GM18861 (cell line): ENCODE data around the gene VPS50.
"Not testable (repeated sequence)": the region's sequence is repeated elsewhere in the genome, so short reads cannot be mapped to it uniquely, and the experiment has no call there.

ENCODE experiments used
- ATAC-seq: cut with Tn5 transposase; IDR thresholded peaks from one replicate; pipeline ENCODE4 v1.9.1; 2021; ENCODE audit not compliant: unreplicated experiment

The VPS50 gene

DNA sequence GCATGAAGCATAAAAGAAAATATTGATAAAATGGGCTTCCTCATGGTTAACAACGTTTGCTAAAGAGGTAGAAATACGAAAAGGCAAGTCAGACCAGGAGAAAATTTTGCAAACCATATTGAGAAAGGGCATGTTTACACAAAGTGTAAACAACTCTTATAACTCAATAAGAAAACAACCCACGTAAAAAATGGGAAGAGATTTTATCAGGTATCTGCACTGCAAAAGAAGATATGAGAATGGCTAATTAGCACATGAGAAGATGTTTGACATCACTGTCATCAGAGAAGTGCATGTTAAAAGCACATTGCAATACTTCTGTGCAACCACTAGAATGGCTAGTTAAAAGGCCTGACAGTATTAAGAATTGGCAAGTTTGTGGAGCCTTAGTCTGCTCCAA lies 99.5 kb downstream of the VPS50 start:
- no peak for ATAC-seq

DNA sequence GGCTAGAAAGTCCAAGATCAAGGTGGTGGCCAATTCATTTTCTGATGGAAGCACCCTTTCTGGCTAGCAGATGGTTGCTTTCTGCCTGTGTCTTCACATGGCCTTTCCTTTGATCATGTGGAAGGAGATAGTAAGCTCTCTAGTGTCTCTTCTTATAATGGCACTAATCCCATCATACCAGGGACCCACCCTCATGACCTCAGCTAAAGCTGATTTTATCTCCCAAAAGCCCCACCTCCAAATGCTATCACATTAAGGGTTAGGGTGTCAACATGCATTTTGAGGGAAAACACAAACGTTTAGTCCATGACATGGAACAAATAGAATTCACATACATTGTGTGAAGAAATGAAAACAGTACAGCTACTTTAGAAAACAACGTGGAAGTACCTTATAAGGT lies 100.0 kb downstream of the VPS50 start:
- no peak for ATAC-seq

DNA sequence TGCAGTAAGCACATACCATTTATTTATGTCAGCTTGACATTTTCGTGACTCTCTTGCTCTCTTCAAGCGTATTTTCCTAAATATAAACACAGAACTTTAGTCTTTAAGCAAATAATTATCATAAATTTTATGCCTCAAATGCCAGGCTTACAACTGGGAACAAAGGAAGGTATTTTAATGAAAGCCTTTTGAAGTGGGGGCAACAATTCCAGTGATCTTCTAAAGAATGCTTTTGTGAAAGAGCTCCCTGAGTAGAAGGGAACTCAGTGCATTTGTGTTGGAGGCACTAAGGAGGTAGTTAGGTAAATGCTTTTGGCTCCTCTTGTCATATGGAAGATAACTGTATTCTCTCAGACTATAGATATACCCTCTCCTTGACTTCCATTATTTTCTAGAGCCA lies 104.9 kb downstream of the VPS50 start:
- ATAC-seq = no peak

DNA sequence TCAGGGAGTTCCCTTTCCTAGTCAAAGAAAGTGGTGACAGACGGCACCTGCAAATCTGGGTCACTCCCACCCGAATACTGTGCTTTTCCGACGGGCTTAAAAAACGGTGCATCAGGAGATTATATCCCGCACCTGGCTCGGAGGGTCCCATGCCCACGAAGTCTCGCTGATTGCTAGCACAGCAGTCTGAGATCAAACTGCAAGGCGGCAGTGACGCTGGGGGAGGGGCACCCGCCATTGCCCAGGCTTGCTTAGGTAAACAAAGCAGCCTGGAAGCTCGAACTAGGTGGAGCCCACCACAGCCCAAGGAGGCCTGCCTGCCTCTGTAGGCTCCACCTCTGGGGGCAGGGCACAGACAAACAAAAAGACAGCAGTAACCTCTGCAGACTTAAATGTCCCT lies 110.0 kb downstream of the VPS50 start:
- not testable (repeated sequence) for ATAC-seq

DNA sequence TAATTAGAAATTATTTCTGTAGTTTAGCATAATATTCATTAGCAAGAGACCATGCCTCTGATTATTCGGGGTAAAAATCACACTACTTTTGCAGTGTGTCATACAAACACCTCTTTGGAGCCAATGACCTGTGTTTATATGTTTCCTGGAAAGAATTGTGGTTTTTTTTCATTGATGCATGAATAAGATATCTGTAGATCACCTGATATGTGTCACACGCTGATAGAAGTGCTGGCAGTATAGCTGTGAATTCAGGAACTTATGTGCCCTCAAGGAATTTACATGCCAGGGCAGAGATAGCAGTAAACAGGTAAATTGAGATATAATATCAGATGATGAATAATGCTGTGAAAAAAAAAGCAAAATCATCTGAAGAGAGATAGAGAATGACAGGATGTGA lies 118.2 kb downstream of the VPS50 start:
- no peak for ATAC-seq

DNA sequence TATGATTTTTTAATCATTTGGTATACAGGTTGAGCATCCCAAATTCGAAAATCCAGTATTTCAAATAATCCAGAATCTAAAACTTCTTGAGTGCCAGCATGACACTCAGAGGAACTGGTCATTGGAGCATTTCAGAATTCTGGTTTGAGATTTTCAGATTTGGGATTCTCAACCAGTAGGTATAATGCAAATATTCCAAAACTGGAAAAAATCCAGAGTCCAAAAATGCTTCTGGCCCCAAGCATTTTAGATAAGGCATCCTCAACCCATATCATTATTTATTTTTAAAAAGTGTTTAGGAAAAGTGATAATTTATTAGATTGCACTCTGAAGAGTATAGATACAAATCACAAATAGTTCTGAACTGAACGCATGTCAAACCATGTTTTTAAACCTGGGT lies 120.7 kb downstream of the VPS50 start:
- no peak for ATAC-seq

DNA sequence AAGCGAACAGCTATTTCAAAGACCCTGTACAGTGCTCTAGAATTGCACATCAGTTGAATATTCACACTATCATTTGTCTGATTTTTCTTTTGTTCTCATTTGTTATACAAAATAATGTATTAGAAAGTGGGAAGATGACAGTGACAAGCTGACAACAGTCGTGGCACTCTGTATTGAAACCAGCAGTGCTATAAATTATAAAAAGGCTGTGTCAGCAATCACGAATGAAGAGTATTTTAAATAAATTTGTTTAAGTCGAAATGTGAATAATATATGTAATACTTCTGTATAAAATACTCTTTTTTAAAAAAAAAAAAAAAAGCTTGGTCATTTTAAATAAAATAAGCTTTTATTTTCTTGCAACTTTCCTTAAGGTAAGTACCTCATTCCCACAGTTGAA lies 122.6 kb downstream of the VPS50 start:
- no peak for ATAC-seq

DNA sequence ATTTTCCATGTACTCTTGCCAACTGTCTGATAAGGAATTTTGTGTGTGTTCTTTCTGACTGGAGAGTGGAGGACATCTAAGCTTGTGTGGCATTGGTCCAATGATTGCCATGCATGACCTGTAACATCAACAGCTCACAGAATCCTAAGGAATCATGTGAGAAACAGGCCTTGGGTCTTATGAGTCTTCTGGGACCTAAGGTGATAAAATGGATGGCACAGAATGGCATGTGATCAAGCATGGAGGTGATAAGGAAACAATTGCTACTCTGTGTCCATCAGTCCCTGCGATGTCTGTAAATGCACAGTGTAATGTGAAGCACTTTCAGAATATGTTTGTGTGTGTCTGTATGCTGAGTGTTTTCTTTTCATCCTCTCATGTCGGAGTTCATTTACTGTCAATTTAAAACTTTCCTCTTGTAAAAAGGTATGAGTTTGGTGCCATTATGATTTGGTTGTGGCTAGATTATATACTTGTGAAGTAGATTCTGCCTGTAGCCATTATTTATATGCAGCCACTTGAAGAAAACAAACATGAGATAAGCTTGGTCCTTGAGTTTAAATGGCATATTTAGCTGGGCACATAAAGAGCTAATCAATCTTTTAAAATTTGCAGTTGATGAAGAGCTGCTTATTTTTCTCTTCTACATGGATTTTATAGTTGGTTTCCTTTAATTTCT lies 127.5 kb downstream of the VPS50 start:
- no peak for ATAC-seq

DNA sequence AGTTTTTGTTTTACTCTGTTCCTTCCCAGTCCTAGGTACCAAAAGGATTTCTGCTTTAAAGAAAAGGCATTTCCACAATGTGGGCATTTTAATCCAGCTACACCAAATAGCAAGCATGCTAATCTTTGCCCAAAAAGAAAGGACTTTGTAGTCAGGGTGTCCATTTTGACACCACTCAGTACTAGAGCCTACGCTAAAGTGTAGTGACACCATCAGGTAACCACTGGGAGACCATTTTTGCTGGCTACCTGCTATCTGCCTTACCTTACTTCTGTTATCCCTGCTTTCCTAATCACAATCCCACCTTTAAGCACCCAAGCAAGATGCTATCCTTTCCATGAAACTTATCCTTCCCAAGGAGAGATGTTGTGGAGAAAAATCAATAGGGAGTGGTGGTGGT lies 129.7 kb downstream of the VPS50 start:
- no peak for ATAC-seq

DNA sequence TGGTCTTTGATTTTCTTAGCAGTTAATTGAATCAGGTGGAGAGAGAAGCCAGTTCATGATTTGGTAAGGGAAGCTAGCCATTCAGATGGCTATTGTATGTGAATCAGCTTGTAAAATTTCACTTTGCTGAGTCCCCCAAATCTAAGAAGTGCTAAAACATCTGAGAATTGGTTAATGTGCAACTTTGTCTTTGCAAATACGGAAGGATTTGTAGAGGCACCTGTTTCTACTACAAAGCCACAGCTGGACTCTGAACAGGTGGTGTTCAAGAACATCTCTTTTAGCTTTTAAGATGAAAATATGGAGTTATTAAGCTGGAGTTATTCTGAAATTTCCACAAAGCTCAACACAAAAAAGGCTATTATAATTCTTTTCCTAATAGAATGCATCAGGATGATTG lies 132.6 kb downstream of the VPS50 start:
- no peak for ATAC-seq

DNA sequence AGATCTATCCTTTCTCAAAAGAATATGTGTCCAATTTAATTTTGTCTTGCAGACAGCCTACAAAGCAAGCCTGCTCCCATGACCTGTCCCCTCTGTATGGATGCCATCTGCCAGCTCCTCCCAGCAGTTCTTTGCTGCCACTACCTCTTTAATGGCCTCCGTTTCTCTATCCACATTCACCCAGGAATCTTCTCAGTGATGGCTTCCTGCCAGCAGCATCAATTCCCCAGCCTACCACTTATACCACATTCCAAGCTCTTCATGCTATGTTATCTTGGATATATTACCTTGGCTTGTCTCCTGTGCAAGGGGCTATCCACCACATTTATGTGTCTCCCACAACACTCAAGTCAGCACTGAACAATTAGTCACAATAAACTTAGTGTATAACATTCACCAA lies 133.2 kb downstream of the VPS50 start:
- no peak for ATAC-seq

DNA sequence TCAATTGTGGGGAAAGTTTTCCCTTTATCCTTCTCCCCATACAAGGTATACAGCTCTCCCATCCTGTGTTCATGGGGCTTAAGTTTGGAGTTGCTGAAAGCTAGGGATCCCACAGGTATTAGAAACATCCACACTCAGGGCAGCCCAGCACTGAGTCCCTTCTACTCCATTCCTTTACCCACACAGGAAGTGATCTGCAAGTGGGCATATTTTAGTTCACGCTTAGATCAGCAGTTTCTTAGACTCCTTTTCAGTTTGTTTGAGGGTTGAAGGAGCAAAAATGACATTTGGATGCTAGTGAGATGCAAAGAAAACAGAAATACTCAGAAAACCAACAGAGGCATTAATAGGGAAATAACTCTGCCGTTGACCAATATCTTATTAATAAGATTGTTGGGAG lies 134.7 kb downstream of the VPS50 start:
- ATAC-seq = no peak

DNA sequence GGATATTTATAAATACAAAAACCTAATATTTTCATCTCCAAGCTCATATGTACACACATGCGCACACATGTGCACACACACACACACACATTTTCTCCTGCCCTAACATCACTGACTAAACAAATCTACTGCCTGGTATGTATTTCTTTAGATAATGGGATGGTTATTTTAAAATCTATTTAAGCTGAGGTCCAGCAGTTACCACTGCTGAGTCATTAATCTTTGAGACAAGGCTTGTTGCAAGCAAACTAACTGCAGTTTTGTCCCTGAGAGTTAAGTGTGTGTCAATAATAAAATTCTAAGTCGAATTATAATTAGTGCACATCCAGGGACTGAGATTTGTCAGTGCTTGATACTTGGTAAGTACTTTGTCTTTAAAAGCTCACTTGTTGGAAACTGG lies 135.1 kb downstream of the VPS50 start:
- no peak for ATAC-seq

DNA sequence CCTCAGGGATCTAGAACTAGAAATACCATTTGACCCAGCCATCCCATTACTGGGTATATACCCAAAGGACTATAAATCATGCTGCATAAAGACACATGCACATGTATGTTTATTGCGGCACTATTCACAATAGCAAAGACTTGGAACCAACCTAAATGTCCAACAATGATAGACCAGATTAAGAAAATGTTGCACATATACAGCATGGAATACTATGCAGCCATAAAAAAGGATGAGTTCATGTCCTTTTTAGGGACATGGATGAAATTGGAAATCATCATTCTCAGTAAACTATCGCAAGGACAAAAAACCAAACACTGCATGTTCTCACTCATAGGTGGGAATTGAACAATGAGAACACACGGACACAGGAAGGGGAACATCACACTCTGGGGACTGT lies 138.8 kb downstream of the VPS50 start:
- ATAC-seq = not testable (repeated sequence)

DNA sequence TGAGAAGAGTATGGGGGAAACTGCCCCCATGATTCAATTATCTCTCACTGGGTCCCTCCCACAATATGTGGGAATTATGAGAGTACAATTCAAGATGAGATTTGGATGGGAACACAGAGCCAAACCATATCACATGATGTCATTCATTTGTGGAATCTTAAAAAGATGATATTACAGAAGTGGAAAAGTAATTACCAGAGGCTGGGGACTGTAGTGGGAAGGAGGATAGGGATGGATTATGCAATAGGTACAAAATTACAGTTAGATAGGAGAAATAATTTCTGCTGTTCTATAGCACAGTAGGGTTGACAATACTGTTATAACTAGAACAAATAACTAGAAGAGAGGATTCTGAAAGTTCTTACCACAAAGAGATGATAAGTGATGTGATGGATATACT lies 141.4 kb downstream of the VPS50 start:
- ATAC-seq = no peak

DNA sequence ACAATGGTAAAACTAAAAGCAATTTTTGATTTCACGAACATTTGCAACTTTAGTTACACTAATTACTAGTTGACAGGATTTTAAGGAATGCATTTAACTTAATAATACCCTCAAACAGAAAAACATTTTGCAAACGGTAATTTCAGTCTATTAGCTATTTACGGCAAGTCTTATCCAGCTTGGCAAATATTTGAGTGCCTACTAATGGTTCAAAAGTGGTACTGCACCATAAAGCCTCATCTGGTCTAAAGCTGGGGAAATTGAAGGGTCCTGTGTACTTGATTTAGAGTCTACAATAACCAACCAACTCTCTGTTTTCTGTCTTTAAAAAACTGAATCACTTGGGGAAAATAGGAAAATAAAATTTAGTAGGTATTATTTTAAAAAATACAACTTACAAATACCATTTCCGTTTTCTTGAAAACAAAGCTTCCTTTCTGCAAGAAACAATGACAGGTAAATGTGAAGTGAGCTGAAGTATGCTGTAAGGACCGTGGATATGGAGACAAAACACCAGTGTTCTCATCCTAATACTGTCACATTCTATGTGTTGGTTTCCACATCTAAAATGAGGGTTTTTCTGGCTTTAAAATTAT lies 142.3 kb downstream of the VPS50 start:
- peak; percentile 92 for ATAC-seq

DNA sequence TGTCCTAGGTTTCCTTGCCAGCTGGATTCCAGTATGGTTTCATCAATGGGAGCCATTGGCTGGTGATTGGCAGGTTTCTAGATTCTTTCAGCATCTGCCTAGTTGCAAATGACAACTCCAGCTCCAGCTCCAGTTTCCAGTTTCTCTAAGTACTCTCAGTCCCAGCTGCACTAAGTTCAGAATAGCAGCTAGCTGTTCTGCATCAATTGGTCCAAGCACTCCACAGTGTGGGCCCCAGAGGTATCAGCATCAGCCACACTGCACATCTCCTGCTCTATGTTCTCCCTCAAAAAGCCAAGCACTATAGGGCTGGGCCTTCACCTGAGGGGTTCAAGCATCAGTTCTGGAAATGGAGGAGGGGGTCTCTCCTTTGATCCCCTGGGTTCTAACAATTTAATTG lies 143.4 kb downstream of the VPS50 start:
- no peak for ATAC-seq

DNA sequence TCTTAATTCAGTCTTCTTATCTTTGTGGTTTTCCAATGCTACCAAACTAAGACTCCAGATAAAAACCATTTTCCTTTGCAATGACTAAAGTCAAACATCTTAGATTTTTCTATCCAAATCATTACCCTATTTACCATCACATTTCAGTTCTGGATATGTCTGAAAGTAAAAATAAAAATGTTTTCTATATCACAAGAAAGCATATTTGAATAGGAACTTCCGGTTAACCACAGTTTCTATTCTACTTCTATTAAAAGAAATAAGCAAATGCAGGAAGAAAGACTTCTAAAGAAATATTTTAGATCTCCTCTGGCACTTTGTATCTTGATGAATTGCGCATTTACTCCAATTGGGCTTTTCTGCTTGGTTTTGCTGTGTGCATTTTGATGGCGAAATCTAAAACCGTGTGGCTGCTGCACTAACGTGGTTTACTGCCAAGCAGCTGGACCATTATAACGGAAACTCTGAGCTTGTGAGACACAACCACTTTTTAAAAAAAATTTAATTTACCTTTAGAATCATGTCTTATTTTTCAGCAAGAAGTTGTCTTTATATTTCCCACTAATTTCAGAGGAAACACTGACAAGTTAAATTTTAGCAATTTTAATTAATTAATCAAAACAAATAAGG lies 146.1 kb downstream of the VPS50 start:
- peak; percentile 46 for ATAC-seq

DNA sequence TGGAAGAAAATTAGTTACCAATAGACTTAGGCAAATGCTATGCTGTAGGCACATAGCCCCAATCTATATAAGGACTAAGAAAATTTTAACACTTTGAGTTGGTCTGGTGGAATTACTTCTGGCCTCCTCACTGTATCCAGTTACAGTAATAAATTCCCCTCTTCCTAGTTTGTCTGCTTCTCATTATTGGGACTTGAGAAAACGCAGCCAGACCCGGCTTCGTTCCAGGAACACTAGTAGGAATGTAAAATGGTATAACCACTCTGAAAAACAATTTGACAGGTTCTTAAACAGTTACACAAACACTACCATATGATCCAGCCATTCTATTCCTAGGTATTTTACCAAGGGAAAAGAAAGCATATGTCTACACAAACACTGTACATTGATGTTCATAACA lies 150.2 kb downstream of the VPS50 start:
- no peak for ATAC-seq

DNA sequence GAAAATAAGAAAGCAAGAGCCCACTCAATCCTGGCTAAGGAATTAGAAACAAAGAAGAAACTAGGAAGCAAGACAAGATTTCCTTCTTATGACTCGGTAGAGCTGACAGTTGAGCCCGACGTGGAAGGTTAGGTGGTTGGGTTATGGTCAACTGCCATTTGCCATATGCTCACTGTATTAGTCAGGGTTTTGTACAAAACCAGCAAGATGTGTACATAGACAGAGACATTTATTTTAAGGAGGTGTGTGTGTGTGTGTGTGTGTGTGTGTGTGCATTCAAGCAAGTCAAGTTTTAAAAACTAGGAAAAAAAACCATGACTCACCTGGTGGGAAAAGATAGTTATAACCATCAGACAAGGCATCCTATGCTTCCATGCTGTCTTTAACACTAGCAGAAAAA lies 158.5 kb downstream of the VPS50 start:
- ATAC-seq = no peak

DNA sequence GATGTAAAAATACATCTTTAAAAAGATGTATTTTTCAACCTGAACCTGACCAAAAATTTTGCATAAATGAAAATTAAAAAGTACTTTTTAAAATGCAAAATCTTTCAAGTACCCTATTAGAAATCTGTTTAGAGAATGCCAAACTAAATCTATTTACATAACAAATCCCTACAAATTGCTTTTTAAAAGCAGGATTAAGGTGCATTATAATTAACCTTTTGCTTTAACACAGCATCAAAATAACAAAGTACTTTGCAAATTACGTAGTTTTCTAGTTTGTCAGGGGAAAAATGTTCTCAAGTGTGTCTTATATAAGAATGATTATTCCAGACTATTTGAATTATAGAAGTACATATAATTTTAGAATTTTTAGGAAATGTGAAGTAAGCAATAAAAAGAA lies 160.8 kb downstream of the VPS50 start:
- no peak for ATAC-seq

DNA sequence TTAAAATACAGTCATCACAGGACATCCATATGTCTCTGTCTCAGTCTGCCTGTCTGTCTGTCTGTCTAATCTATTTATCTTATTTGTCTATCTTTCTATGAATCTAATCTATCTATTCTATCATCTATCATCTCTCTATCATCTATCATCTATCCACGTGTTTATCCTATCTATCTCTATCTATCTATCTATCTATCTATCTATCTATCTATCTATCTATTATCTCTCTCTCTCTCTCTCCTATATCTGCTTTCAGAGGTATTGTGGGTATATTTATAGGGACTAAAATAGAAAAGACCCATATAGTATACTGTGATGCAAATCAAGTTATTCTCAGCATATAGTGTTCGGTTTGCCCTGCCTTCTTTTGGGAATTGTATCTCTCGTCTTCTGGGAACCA lies 167.5 kb downstream of the VPS50 start:
- ATAC-seq = no peak

DNA sequence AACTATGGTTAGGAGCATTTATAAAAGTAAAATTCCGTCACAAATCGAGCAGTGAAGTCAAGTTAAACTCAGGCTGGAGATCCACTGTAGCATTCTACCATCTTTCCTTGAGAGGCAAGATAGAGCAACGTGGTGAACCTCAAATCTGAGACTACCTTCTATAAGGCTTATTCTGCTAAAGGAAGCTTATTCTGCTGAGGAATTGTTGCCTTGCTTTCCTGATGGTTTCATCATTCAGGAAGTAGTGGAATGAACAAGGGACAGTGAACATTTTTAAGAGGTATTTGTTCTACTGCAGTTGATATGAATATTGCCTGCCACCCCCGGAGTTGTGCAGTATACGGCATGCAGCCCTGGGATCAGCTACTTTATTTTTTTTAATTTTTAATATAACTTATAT lies 170.8 kb downstream of the VPS50 start:
- no peak for ATAC-seq
